GM10266 (cell line): ENCODE results near the gene PCDHB10.
"Not testable (repeated sequence)": the region's sequence is repeated elsewhere in the genome, so short reads cannot be mapped to it uniquely, and the experiment has no call there.

Experiments used
- DNase-seq: peaks from one replicate; pipeline ENCODE4 v3.0.0; 2012; ENCODE audit errors: extremely low spot score
- TF ChIP-seq, protein P1 (sequence below): IDR thresholded peaks from 2 replicates; pipeline ENCODE4 v1.5.1; 2012; ENCODE audit warnings: mild to moderate bottlenecking, low read depth; ENCODE audit not compliant: control insufficient read depth, insufficient read depth; ENCODE audit errors: missing control alignments

Gene PCDHB10

DNA sequence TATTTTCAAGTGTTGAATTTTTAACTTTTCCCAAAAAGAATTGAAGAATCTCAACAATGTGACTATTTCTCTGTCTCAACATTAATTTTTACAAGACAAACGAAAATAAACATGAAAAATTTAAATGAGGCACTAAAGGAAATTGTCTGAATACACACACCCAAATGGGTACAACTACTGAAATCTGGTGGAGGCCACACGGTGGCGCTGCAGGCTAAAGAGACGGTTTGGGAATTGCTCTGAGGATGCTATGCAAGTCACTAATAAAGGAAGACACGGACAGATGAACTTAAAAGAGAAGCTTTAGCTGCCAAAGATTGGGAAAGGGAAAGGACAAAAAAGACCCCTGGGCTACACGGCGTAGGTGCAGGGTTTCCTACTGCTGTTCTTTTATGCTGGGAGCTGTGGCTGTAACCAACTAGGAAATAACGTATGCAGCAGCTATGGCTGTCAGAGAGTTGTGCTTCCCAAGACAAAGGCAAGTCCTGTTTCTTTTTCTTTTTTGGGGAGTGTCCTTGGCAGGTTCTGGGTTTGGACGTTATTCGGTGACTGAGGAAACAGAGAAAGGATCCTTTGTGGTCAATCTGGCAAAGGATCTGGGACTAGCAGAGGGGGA lies at the start of gene PCDHB10:
TSS of gene PCDHB10 (plus strand) at position 244 of the 616 bp plus-strand sequence. CDS start at position 444, 200 bp downstream.
- TF ChIP-seq, protein P1, sequence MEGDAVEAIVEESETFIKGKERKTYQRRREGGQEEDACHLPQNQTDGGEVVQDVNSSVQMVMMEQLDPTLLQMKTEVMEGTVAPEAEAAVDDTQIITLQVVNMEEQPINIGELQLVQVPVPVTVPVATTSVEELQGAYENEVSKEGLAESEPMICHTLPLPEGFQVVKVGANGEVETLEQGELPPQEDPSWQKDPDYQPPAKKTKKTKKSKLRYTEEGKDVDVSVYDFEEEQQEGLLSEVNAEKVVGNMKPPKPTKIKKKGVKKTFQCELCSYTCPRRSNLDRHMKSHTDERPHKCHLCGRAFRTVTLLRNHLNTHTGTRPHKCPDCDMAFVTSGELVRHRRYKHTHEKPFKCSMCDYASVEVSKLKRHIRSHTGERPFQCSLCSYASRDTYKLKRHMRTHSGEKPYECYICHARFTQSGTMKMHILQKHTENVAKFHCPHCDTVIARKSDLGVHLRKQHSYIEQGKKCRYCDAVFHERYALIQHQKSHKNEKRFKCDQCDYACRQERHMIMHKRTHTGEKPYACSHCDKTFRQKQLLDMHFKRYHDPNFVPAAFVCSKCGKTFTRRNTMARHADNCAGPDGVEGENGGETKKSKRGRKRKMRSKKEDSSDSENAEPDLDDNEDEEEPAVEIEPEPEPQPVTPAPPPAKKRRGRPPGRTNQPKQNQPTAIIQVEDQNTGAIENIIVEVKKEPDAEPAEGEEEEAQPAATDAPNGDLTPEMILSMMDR, result peak; percentile 20

DNA sequence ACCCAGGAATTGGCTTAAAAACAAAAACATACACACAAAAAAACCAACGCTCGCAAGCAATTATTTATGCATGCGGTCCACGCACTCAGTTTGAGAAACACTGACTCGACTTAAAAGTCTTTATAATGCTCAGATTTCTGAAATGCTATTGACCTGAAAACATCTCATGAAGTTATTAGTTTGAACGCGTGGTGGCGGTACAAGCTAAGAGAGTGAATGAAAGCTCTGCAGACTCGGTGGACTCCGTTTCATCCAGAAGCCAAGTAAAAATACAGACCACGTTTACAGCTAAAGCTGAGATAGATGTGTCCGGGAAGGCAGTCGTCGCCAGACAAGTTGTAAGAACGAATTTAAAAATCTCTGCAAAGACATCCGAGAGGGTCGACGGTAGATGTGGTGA lies 42.3 kb upstream of the PCDHB10 start, which contains the start of gene PCDHB6:
TSS of gene PCDHB6 (plus strand) at position 246 of the 400 bp plus-strand sequence. CDS start 201 bp downstream, outside the sequence.
- no peak for DNase-seq
- TF ChIP-seq, protein P1, result no peak

More for the DNA sequence above, at the start of gene PCDHB10:
- DNase-seq, result no peak

DNA sequence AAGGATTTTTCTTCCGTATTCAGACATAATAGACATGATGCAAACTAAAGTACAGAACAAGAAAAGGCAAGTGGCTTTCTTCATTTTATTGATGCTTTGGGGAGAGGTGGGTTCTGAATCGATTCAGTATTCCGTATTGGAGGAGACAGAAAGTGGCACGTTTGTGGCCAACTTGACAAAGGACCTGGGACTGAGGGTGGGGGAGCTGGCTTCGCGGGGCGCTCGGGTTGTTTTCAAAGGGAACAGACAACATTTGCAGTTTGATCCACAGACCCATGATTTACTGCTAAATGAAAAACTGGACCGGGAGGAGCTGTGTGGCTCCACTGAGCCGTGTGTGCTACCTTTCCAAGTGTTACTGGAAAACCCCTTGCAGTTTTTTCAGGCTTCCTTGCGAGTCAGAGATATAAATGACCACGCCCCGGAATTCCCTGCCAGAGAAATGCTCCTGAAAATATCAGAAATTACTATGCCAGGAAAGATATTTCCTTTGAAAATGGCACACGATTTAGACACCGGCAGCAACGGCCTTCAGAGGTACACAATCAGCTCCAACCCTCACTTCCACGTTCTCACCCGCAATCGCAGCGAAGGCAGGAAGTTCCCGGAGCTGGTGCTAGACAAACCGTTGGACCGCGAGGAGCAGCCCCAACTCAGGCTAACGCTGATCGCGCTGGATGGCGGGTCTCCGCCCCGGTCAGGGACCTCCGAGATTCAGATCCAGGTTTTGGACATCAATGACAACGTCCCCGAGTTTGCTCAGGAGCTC lies 41.7 kb upstream of the PCDHB10 start:
- TF ChIP-seq, protein P1, result no peak
- no peak for DNase-seq

GRCh38 chr5:141150993-141151325 lies 41.2 kb upstream of the PCDHB10 start:
- TF ChIP-seq, protein P1, result no peak
- DNase-seq, result no peak

DNA sequence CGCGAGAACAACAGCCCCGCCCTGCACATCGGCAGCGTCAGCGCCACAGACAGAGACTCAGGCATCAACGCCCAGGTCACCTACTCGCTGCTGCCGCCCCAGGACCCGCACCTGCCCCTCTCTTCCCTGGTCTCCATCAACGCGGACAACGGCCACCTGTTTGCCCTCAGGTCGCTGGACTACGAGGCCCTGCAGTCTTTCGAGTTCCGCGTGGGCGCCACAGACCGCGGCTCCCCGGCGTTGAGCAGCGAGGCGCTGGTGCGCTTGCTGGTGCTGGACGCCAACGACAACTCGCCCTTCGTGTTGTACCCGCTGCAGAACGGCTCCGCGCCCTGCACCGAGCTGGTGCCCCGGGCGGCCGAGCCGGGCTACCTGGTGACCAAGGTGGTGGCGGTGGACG lies 40.5 kb upstream of the PCDHB10 start:
- not testable (repeated sequence) for DNase-seq

DNA sequence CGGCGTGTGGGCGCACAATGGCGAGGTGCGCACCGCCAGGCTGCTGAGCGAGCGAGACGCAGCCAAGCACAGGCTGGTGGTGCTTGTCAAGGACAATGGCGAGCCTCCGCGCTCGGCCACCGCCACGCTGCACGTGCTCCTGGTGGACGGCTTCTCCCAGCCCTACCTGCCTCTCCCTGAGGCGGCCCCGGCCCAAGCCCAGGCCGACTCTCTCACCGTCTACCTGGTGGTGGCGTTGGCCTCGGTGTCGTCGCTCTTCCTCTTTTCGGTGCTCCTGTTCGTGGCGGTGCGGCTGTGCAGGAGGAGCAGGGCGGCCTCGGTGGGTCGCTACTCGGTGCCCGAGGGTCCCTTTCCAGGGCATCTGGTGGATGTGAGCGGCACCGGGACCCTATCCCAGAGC lies 40.1 kb upstream of the PCDHB10 start:
- not testable (repeated sequence) for DNase-seq

DNA sequence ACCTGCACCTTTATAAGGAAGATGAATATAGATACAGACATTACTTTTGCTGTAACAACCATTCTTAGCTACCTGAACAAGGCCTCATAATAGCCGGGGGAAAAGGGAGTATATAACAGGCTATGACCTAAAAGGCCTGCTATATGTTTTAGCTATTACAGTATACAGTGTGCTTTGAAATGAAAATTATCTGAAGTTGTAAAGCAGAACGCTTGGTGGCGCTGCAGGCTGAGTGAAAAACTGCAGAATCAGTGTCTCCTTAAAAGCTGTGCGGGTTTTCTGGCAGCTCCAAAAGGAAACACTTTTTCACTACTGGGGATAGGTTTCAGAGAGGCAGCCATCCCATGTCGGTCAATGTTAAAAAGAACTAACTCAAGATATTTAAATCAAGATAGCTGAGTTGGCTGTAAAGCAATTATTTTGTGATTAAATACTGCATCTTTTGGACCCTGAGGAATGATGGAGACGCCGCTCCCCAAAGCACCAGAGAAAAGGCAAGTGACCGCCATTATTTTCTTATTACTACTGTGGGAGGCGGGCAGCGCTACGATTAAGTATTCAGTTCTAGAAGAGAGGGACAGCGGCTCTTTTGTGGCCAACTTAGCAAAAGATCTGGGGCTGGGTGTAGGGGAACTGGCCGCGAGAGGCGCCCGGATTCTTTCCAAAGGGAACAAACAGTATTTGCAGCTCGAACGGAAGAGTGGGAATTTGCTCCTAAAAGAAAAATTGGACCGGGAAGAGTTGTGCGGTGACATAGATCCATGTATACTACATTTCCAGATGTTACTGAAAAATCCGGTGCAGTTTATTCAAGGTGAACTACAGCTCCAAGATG lies 36.4 kb upstream of the PCDHB10 start:
- TF ChIP-seq, protein P1, result no peak
- DNase-seq, result no peak

GRCh38 chr5:141157356-141157755 lies 34.8 kb upstream of the PCDHB10 start:
- not testable (repeated sequence) for DNase-seq

DNA sequence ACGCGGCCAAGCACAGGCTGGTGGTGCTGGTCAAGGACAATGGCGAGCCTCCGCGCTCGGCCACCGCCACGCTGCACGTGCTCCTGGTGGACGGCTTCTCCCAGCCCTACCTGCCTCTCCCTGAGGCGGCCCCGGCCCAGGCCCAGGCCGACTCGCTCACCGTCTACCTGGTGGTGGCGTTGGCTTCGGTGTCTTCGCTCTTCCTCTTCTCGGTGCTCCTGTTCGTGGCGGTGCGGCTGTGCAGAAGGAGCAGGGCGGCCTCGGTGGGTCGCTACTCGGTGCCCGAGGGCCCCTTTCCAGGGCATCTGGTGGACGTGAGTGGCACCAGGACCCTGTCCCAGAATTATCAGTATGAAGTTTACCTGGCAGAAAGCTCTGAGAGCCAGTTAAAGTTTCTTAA lies 34.3 kb upstream of the PCDHB10 start:
- not testable (repeated sequence) for DNase-seq
